HG03135 (cell line): ENCODE measurements around the gene KCNH6.

Experiments used
- ATAC-seq: cut with Tn5 transposase; IDR thresholded peaks from one replicate; pipeline ENCODE4 v1.9.1; 2021; ENCODE audit warnings: mild to moderate bottlenecking, moderate library complexity; ENCODE audit not compliant: unreplicated experiment

The KCNH6 gene

DNA sequence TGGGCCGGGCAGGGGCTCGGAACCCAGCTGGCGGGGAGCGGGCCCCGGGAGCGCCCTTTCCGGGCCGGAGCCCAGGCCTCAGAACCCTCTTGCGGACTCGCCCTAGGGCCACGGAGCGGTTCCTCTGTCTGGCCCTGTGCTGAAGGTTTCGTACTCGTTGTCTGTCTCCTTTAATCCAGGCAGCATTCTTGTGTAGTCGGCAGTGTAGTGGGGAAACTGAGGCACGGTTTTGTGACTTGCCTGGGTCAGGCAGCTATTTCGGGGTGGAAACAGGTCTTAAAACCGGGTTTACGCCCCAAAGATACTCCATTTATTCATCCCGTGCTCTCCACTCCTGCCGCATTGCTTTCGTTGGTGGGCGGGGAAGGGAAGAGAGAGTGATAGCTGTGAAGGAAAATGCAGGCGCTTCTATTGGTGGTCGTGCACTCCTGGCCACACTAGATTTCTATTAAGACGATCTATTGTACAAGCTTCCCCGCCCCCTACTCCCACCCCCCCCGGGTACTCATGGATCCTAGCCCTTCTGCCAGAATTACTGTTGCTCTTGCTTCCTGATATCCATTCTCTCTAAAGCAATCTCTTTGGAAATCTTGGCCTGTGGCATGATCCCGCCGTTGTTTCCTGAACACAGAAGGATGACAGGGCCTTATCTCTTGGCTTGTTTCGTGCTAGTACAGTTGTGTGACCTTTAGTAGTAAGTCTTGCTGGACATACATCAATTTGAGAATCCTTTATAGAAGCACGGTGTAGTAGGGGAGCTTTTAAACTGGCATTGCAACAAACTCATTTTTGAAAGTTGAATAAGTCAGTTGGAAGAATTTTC is 27.9 kb downstream of the KCNH6 start:
- ATAC-seq, result peak; percentile 4

- ATAC-seq, result no peak
These were observed 29.1 kb downstream of the KCNH6 start for GRCh38 chr17:63552211-63552610.

- no peak for ATAC-seq
These were observed 32.5 kb downstream of the KCNH6 start for GRCh38 chr17:63555500-63556156.

- ATAC-seq, result no peak
These were observed 34.3 kb downstream of the KCNH6 start for GRCh38 chr17:63557416-63557815.

DNA sequence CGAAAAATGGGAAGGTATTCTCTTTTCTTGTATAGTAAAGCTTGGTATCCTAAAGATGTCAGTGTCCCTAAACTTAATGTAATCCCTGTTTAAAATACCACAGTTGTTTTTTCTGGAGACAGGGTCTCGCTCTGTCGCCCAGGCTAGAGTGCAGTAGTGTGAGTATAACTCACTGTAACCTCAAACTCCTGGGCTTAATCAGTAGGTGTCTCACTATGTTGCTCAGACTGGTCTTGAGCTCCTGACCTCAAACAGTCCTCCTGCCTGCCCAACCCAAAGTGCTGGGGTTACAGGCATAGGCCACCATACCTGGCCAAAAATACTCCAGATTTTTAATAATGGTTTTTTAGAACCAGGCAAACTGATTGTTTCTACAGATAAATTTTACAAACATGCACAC is 35.3 kb downstream of the KCNH6 start:
- no peak for ATAC-seq

- ATAC-seq, result no peak
These were observed 38.7 kb downstream of the KCNH6 start for GRCh38 chr17:63561819-63562218.

DNA sequence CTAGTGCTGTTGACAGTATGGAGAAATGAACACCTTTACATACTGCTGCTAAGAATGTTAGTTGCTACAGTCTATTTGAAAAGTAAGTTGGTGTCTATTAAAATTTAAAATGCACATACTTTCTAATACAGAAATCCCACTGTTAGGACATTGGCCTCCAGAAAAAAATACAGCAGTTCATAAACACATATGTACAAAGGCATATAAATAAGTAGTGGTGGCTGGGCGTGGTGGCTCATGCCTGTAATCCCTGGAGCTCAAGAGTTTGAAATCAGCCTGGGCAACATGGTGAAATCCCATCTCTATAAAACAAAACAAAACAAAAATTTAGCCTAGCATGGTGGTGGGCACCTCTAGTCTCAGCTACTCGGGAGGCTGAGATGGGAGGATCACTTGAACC is 40.2 kb downstream of the KCNH6 start:
- ATAC-seq, result no peak

- ATAC-seq, result no peak
These were observed 41.4 kb downstream of the KCNH6 start for GRCh38 chr17:63564562-63564961.

DNA sequence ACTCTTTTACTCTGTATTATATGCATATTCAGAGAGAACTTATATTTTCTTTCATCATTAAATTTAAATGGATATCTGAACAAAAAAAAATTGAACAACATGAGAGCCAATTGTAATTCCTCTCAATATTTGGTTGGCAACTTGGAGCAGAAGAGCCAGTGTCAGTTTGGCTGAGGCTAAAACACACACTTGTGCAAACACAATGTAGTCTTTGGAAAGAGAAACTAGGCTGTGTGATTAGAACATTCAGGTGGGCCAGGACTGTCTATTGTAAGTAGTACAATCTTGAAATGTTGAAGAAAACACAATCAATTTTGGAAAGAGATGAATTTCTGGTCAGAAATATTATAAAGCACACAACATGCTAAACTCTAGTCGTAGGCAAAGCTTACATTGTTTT is 44.1 kb downstream of the KCNH6 start:
- no peak for ATAC-seq

DNA sequence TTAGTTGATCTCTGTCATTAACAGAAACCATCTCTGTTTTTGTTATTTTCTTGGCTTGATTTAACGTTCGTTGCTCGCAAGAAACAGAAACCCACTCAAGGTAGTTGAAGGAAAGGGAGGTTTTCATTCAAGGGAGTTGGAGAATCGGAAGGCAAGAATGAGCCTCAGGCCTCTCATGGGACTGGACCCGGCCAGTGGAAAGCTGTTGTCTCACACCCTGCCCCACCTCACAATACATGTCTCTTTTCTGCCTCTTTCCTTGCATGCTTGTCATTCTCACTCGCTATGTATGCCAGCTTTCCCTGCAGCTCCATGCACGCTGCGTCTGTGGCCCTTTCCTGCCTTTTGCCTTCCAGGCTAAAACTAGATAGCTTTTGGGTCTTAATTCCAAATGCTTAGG is 45.4 kb downstream of the KCNH6 start:
- ATAC-seq, result no peak

- no peak for ATAC-seq
These were observed 48.6 kb downstream of the KCNH6 start for GRCh38 chr17:63571632-63572310.

DNA sequence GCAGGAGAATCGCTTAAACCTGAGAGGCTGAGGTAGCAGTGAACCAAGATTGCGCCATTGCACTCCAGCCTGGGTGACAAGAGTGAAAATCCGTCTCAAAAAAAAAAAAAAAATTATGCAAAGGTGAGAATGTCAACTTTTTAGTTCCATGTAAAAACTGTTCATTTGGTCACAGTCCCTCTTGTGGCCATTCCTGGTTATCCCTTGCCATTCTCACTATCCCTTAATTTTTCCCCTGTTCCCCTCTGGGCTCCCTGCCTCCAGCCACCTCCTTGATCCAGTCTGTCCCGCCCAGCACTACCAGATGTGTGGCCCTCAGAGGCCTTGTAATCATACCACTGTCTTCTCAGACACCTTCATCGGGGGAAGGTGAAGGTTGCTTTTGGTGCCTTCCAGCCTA is 50.5 kb downstream of the KCNH6 start:
- ATAC-seq, result no peak

DNA sequence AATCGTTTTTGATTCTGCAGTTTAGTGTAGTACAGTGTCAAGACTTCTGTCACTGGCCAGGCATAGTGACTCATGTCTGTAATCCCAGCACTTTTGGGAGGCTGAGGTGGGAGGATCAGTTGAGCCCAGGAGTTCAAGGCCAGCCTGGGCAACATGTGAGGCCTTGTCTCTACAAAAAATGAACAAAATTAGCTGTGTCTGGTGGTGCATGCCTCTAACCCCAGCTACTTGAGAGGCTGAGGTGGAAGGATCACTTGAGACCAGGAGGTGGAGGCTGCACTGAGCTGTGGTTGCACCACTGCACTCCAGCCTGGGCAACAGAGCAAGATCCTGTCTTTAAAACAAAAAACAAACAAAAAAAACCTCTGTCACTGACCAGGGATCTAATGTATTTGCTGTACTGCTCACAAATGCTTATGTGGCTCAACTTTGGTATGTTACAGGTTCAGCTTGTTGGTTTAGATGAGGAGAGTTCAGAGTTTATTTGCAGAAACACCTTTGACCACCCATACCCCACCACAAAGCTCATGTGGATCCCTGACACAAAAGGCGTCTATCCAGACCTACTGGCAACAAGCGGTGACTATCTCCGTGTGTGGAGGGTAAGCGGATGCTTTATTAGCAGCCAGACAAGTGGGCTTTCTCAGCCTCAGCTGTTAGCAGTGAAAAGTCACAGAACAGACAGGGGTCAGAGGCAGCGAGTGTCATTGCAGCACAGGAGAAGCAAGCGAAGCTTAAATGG is 55.0 kb downstream of the KCNH6 start:
- no peak for ATAC-seq

DNA sequence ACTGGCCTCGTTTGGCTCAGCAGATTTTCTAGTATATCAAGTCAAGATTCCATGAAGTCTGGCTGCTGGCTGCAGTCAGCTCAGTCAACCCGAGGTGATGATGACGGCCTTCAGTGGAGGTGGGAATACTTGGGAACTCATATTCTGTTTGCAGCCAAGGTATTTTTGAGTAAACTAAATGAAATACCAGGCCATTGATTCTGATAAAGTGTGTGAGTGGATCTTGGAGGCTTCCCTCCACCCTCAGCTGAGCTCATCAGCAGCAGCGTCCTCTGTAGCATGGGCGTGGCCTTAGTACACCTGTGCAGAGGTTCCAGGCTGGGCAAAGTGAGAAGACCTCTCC is 55.6 kb downstream of the KCNH6 start:
- ATAC-seq, result no peak

GRCh38 chr17:63579633-63580032 is 56.5 kb downstream of the KCNH6 start:
- no peak for ATAC-seq

GRCh38 chr17:63587770-63588169 is 64.6 kb downstream of the KCNH6 start:
- no peak for ATAC-seq

DNA sequence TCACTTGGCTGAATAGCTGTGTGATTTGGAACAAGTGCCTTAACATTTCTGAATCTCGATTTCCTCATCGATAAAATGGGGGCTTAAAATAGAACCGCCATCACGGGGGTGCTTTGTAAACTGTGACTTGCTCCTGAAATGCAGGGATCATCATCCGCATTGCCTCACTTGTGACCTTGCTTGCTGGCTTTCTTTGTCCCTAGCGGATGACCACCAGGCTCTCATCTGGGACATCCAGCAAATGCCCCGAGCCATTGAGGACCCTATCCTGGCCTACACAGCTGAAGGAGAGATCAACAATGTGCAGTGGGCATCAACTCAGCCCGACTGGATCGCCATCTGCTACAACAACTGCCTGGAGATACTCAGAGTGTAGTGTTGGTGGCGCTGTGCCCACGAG is 65.6 kb downstream of the KCNH6 start:
- no peak for ATAC-seq

DNA sequence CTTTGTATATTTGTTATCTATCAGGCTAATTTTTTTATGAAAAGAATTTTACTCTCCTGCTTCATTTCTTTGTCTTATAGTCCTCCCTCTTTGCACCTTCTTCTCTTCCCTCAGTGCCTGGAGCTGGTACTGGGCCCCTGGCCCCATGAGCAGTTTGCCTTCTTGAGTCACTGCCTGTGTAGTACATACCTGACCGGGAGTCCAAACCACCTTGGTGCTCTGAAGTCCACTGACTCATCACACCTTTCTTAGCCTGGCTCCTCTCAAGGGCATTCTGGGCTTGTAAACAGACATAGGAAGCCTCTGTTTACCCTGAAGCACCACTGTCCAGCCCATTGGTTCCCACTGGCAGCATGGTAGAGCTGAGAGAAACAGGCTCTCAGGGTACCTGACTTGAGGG is 66.5 kb downstream of the KCNH6 start:
- no peak for ATAC-seq

DNA sequence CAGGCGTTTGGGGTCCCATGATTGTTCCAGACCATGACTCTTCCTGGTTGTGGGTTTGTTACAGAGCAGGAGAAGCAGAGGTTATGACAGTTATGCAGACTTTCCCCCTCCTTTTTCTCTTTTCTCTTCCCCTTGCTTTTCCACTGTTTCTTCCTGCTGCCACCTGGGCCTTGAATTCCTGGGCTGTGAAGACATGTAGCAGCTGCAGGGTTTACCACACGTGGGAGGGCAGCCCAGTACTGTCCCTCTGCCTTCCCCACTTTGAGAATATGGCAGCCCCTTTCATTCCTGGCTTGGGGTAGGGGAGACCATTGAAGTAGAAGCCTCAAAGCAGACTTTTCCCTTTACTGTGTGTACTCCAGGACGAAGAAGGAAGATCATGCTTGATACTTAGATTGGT is 69.6 kb downstream of the KCNH6 start:
- ATAC-seq, result no peak

GRCh38 chr17:63595132-63595531 is 72.0 kb downstream of the KCNH6 start:
- no peak for ATAC-seq
